Measurements from ENCODE around the gene SPPL2B. TPM values are rescaled to one million over a fixed set of nuclear protein-coding genes. Genes with fewer than 3 reads are reported as not detected.
A peak's percentile ranks its signal among the peaks of the same experiment; 100 is the strongest.

Gene SPPL2B
- total RNA-seq, 1 experiment from 2014 or later, result 76.0 TPM

GRCh38 chr19:2389594-2389993 lies 61.1 kb downstream of the SPPL2B start:
- ChIA-PET CTCF (interaction anchor here (0.7 kb wide), 1 partner anchor 113 kb away, joined by 6 read pairs; no protein-coding TSS in a partner anchor), POLR2A (no interaction called here)
- in situ Hi-C loops (cut with HindIII; ENCODE audit: low pct_unique_long_range_greater_than_20kb, low sequenced_read_pairs), result no loop called here
- intact Hi-C loops (cut with micrococcal nuclease; ENCODE audit: unreplicated experiment), result no loop called here
- DNase-seq (ENCODE audit: low read depth, low spot score) (no peak), ATAC-seq (no peak)
- peaks cover 7% of the 10 kb centered on the region; the same call in 1 of the 2 replicates for H3K4me1 ChIP-seq (ENCODE audit: control insufficient read depth, insufficient read depth, low read length)
- no peaks in the 10 kb centered on the region for H3K9me3 ChIP-seq (ENCODE audit: control insufficient read depth, insufficient read depth, low read depth, low read length)
- TF ChIP-seq TCF7L2 (IDR thresholded peaks at IDR 0.05; ENCODE audit: low read depth, low read length) (no peak), POLR2AphosphoS5 (IDR thresholded peaks at IDR 0.05; ENCODE audit: low read depth, low read length) (no peak), SIN3A (IDR thresholded peaks at IDR 0.05; ENCODE audit: borderline replicate concordance, insufficient read depth, low read depth, low read length) (no peak), REST (IDR thresholded peaks at IDR 0.05; ENCODE audit: insufficient read depth in 1 of 2, low read depth in 2 of 2, low read length in 1 of 2) (no peak)
- TF ChIP-seq, protein P1, sequence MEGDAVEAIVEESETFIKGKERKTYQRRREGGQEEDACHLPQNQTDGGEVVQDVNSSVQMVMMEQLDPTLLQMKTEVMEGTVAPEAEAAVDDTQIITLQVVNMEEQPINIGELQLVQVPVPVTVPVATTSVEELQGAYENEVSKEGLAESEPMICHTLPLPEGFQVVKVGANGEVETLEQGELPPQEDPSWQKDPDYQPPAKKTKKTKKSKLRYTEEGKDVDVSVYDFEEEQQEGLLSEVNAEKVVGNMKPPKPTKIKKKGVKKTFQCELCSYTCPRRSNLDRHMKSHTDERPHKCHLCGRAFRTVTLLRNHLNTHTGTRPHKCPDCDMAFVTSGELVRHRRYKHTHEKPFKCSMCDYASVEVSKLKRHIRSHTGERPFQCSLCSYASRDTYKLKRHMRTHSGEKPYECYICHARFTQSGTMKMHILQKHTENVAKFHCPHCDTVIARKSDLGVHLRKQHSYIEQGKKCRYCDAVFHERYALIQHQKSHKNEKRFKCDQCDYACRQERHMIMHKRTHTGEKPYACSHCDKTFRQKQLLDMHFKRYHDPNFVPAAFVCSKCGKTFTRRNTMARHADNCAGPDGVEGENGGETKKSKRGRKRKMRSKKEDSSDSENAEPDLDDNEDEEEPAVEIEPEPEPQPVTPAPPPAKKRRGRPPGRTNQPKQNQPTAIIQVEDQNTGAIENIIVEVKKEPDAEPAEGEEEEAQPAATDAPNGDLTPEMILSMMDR (IDR thresholded peaks at IDR 0.05), result no peak
- no peaks in the 10 kb centered on the region for H3K36me3 ChIP-seq (ENCODE audit: control insufficient read depth, insufficient read depth, low read length)
- H3K27me3 ChIP-seq (ENCODE audit: control insufficient read depth, insufficient read depth, low read length), result no peaks in the 10 kb centered on the region
- no peak overlapping the region for H3K4me3 ChIP-seq (ENCODE audit: low read depth in 2 of 2, low read length in 2 of 2)
- no TSS peak for BruUV-seq (replicated peaks)
- no peak overlapping the region for H3K27ac ChIP-seq (ENCODE audit: low read length)

GRCh38 chr19:2391118-2391725 lies 62.7 kb downstream of the SPPL2B start:
- DNase-seq (ENCODE audit: low read depth, low spot score) (peak; percentile 38), ATAC-seq (peak; percentile 73)
- Histone ChIP-seq H3K4me1 (ENCODE audit: control insufficient read depth, insufficient read depth, low read length) (no peaks in the 10 kb centered on the region), H3K27ac (ENCODE audit: low read length) (no peak overlapping the region), H3K27me3 (ENCODE audit: control insufficient read depth, insufficient read depth, low read length) (no peaks in the 10 kb centered on the region), H3K4me3 (ENCODE audit: low read depth in 2 of 2, low read length in 2 of 2) (no peak overlapping the region), H3K9me3 (ENCODE audit: control insufficient read depth, insufficient read depth, low read depth, low read length) (no peaks in the 10 kb centered on the region), H3K36me3 (ENCODE audit: control insufficient read depth, insufficient read depth, low read length) (no peaks in the 10 kb centered on the region)
- TF ChIP-seq SIN3A (IDR thresholded peaks at IDR 0.05; ENCODE audit: borderline replicate concordance, insufficient read depth, low read depth, low read length) (no peak), TCF7L2 (IDR thresholded peaks at IDR 0.05; ENCODE audit: low read depth, low read length) (no peak), POLR2AphosphoS5 (IDR thresholded peaks at IDR 0.05; ENCODE audit: low read depth, low read length) (no peak)
- TF ChIP-seq, protein P1 (IDR thresholded peaks at IDR 0.05), result peak; percentile 82
- no TSS peak for BruUV-seq (replicated peaks)
- POLR2A ChIA-PET, result interaction anchor here (0.7 kb wide), 1 partner anchor 85 kb away, joined by 4 read pairs; no protein-coding TSS in a partner anchor
- CTCF ChIA-PET, result interaction anchor here (0.6 to 0.7 kb wide), 2 partner anchors 17 to 68 kb away, joined by 3 to 5 read pairs; no protein-coding TSS in a partner anchor
- in situ Hi-C loops (cut with HindIII; ENCODE audit: low pct_unique_long_range_greater_than_20kb, low sequenced_read_pairs), result no loop called here
- intact Hi-C loops (cut with micrococcal nuclease; ENCODE audit: unreplicated experiment), result no loop called here

All from Panc1 (cell line).